OCI-LY3 (cell line): Measurements from ENCODE around the gene FATE1.

Experiments
- EZH2phosphoT487 ChIP-seq: fragments of 200-600 bp; shearing (Covaris generic); IDR thresholded peaks from 2 replicates; pipeline ENCODE4 v1.6.1; 2018; ENCODE audit warnings: antibody characterized with exemption, mixed run types, low read depth
- TF ChIP-seq, protein P1 (sequence below): fragments of 200-600, 300-600 bp; sonication (generic); IDR thresholded peaks from 2 replicates; pipeline ENCODE4 v1.5.1; 2014; ENCODE audit warnings: antibody characterized with exemption, low read length, low read depth

DNA sequence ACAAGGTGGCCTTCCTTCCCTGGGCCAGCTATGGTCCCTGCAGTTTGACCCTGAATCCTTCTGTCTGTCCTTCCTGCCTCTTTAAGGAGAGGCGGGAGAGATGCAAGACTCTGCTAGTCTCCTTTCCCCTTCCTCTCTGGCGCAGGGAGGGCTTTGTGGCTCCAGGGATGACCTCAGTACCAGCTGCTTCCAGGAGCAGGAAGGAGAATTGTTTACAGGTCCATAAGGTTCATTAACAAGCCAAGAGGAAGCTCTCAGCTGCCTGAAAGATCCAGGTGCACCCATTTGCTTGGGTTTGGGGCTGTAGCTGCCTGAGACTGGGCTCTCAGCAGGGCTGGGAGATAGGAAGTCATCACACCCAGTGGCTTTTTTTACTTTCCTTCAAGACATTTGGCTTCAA is 4.0 kb upstream of the FATE1 start:
- TF ChIP-seq, protein P1, sequence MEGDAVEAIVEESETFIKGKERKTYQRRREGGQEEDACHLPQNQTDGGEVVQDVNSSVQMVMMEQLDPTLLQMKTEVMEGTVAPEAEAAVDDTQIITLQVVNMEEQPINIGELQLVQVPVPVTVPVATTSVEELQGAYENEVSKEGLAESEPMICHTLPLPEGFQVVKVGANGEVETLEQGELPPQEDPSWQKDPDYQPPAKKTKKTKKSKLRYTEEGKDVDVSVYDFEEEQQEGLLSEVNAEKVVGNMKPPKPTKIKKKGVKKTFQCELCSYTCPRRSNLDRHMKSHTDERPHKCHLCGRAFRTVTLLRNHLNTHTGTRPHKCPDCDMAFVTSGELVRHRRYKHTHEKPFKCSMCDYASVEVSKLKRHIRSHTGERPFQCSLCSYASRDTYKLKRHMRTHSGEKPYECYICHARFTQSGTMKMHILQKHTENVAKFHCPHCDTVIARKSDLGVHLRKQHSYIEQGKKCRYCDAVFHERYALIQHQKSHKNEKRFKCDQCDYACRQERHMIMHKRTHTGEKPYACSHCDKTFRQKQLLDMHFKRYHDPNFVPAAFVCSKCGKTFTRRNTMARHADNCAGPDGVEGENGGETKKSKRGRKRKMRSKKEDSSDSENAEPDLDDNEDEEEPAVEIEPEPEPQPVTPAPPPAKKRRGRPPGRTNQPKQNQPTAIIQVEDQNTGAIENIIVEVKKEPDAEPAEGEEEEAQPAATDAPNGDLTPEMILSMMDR: no peak
- TF ChIP-seq EZH2phosphoT487: no peak
